Dedifferentiated amniotic fluid mesenchymal stem cell (primary cell): ENCODE data around the gene SRRM2.

Experiments
- DNase-seq: peaks from one replicate; pipeline ENCODE4 v3.0.0-alpha.2; 2016; ENCODE audit errors: extremely low spot score

The SRRM2 gene

DNA sequence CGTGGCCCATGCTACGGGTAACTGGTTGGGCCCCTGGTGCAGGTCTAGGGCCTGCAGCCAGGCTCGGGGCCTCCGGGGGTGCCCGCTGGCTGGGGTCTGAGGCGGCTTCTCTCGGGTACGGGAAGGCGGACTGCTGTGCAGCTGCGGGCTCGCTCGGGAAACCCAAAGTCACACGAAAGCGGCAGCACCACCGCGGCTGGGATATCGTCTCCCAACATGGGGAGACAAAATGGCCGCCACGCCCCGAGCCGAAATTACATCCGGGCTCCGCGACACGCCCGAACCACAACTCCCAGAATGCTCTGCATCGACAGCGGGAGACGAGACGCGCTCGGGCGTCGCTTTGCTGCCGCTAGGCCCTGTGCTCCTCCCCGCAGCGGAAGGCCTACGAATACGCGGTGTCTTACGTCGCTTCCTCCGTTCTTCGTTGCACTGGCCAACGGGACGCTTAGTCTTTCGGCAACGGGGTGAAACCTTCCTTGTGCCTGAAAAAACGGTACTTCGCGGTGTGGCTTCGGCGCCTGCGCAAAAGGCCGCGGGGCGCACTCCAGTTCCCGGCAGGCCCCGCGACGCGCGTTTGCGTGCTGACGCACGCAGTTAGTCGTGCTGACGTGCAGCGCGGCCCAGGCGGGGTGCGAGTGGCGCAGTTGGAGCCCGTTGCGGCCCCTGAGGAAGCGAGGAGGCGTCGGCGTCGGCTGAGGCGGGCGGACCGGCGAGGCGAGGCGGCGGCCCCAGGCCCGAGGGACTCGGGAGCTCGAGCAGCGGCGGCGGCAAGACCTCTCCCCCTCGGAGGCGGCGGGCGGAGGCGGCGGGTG, at the start of gene SRRM2:
TSS of gene SRRM2 (plus strand) at position 604 of the 815 bp plus-strand sequence. CDS start 3,727 bp downstream, outside the sequence.
- peak; percentile 93 for DNase-seq

DNA sequence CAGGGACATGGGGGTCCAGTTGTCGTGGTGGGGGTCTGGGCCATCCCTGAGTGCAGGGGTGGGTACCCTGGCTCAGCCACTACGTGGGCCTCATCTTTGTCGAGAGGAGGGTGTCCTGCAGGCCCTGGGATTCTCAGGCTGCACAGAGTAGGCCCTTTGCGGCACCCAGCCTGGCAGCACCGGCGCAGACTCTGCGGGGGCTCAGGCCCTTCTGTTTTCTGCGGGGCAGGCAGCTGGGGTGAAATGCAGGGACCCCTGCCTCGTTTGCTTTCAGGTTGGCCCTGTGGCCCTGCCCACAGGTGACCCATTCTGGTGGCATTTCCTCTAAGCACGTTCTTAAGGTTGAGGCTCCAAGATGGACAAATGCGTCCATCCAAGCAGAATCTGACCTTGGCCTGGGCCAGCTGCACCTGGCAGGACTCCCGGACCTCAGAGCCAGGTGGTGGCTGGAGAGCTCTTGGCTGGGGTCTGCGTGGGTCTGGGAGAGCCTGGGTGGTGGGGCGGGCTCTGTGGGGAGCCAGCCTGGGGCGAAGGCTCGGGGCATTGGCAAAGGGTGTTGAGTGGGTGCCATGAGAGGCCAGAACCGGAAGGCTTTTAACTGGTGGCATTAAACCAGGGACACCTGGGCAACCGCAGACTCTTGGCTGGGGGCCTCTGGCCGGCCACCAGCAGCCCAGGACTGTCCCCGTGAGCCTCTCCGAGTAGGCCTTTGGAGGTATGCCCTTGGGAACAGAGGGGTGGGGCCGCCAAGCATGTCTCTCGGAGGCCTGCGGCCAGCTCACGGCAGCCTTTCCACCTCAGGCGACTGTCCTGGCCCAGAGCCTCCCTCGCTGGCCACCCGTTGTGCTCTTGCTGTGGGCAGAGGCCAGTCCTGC, 49.3 kb upstream of the SRRM2 start:
- no peak for DNase-seq

DNA sequence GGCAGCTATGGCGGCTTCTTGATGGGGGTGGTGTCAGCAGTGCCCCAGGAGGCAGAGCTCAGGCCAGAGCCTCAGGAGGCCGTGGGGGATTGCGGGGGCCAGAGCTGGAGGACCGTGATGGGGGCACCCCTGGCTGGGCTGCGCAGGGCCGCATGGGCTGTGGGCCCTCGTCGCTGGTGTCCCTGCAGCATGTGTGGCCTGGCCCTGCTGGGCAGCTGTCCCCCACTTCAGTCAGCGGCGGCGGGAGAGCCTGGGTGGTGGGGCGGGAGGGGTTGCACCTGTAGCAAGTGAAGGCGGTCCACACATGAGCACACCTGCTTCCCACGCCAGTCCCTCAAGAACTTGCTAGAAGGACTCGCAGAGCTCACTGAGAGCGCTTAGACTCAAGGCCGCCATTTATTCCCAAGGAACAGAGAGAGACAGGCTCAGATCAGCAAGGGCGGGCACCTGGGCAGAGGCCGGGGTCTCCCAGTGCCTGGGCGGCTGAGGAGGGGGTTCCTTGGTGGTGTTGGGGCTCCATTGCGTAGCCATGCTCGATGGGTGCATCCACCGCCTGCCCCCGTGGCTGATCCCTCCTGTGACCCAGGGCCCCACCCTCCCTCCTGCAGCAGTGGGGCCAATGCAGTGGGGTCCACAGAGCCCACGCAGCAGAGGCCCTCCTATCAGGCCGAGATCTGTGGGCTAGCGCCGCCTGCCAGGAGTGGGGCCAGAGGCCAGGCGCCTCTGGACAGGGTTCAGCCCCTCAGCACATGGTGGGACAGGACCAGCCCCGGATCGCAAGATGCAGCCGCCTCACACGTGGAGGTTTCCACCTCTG, 48.1 kb upstream of the SRRM2 start:
- no peak for DNase-seq

DNA sequence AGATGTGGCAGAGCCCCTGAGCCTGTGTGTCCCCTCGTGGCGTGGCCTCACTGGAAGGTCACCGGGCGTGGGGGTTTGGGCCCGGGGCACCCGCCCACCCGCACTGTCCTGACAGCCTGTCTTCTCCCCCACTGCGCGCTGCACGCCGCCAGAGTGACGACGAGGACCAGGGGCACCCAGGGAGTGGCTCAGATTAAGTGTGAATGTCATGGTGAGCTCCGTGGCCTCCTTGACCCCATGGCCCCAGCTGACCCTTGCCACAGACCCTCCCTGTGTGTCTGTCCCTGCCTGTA, 47.5 kb upstream of the SRRM2 start:
- no peak for DNase-seq

DNA sequence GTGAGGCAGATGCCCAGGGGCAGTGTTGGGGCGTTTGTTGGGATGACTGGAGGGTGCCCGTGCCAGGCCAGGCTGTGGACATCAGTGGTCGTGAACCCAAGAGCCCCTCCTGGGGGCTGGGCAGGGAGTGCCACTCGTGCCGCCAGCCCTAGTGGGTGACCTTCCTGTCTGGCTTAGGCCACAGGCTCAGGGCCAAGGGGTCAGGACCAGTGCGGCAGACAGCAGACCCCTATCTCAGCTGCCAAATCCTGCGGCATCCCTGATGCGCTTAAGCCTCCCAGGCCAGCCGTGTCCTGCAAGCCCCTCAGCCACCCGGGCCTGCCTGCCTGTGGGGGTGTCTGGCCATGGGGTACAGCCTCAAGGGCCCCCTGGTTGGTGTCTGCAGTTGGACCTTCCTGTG, 47.1 kb upstream of the SRRM2 start:
- no peak for DNase-seq

DNA sequence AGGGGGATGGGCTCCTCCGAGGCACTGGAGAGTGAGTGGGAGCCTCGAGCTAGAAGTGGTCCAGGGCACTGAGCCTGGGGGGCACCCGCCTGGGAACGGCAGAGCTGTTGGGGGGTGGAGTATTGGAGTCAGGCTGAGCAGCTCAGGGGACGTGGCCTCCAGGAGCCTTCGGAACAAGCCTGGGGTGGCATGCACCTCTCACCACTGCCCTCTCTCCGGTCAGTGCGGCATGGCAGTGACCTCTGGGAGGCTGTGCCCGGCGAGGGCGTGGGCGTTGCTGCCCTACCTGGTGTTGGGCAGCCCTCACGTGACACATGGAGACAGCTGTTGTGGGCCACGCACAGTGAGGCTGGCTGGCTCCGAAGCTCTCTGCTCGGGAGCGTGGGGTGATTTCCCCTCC, 46.4 kb upstream of the SRRM2 start:
- DNase-seq: no peak

DNA sequence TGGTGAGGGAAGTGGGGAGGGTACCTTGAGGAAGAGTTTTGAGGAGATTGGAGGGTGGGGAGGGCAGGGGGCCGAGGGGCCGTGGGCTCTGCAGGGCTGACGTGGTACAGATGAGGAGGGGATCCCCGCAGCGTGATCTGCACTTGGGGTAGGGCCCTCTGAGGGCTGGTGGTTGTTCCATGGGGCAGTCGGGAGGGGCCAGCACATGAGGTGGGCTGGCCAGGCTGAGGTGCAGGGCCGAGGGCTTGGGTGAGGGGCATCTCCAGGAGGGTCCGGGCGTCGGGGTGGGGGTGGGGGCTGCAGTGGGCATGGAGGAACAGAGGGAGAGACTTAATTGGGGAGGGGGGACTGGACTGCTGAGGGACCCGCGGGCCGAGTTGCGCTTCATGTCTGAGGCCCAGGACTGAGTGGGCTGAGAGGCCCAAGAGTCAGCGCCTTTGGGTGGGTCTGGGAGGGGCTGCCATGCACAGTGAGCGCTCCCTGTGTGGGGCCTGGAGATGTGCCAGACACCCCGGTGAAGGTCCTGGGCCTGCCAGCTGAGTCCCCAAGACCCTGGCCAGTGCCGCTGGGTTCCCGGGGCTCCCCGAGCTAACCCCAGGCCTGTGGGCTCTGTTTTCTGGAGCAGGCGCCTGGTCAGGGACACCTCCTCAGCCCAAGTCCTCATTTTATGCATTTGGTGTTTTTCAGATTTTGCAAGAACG, 45.7 kb upstream of the SRRM2 start:
- DNase-seq: no peak

DNA sequence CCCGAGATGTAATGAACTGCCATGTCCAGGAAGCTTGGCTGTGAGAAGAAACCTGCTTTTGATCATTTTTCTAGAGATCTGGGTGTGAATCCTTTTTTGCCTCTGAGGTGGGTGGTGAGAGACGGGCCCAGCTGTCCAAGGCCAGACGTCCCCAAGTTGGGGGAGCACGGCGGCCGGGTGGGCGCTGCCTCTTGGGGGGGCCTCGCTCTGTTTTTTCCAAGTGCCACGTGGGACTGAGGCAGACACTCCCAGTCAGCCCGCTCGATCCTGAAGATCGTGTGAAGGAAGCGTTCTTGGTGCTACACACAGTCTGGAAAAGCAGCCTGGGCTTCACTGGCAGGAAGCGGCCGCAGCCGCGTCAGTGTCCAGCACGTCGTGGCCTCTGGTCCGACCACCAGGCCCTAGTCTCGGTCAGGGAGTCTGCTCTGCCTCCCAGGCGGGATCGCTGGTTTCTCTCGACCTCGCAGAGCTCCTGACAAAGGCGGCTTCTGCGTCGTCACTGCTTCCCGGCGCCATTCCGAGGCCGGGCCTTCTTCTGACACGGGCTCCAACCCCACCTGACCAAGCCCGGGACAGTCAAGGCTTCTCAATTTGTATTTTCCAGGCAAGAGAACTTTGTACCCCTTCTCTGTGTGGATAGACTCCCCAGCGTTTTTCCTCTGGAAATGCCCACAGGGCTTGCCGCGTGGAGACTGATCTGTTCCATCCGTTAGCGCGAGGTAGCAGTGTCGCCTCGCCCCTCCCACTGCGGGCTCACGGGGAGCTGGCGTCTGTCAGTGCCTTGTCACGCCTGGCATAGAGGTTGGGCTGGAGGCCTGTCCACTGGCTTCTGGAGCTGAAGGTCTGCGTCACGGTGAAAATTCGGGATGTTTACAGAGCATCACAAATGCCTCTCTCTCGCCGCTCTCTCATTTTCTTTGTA, 44.8 kb upstream of the SRRM2 start:
- no peak for DNase-seq

DNA sequence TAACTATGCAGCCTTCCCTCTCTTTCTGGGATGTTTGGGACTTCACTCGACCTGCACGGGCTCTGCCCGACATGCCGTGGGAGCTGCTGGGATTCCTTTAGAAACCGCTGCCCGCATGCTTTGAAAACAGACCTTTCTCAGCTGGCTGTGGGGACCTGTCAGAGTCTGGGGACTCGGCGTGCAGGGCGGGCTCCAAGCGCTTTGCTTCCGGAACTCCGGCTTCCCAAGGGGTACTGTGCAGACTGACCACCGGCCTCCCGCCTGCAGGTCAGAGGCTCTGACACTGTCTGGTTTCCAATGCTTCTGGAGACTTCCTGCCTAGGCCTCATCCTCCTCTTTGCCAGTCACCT, 44.2 kb upstream of the SRRM2 start:
- no peak for DNase-seq

DNA sequence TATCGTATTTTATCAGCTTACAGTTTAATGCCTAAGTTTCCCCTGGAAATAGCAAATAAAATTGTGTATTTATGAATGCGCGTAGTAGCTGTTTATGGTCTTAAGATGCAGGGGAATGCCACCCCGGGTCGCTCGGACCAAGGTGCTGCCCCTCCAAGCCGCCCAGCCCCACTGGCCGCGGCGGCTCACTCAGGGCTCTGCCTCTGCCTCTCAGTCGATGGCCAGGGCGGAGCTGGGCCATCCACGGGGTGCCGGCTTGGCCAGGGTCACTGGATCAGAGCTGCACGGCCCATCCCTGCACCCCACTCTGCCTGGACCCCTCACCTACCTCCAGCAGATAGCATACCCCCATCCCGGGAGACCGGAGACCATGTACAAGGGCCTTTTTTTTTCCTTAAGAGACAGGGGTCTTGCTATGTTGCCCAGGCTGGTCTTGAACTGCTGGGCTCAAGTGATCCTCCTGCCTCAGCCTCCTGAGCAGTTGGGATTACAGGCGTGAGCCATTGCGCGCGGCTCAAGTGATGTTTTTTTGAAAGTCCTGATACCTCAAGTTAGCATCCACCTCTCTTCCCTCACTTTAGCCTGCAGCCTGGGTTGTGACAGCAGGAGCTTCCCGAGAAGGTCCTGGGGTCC, 43.4 kb upstream of the SRRM2 start:
- no peak for DNase-seq

DNA sequence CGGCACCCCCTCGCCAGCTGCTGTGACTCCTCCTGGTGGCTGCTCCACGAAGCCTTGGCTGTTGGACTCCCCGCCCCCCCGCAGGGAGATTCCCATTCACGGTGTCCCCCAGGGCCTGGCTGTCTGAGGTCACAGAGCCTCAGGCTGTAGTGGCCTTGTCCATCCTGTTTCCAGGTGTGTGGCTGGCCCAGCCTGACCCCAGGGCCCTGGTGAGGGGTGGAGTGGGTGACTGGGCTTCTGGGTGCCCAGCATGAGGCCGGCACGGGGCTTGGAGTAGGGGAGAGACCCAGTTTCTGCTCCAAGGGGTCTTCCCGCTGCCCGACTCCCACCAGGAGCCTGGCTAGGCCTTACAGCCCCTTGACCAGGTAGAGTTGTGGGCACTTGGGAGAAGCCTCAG, 42.9 kb upstream of the SRRM2 start:
- no peak for DNase-seq

DNA sequence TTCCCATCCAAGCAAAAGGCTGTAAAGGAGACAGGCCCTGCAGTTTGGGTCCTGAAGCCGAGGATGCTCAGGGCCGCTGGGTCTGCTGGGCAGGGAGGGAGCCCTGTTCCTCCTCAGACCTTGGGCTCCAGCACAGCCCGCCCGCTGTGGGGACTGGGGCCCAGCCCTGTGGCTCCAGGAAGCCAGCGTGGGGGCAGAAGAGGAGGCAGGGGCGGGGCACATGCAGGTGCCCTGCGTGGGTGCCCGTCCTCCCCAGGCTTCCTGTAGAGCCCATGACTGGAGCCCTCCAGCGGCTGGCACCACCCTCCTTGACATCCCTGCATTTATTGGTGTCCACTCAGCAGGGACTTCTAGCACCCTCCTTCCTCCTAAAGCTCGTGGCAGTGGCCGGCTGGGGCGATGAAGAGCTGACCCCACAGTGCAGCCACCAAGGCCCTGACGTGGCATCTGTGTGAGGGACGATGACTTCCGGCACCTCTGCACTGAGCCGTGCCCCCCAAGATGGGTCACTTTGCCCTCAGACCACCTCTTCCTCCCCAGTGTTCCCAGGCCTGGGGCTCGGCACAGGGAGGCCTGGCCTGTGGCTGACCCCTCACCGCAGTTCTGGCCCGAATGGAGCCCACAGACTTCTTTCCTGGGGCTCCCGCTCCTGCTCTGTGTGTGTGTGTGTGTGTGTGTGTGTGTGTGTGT, 42.3 kb upstream of the SRRM2 start:
- DNase-seq: no peak

DNA sequence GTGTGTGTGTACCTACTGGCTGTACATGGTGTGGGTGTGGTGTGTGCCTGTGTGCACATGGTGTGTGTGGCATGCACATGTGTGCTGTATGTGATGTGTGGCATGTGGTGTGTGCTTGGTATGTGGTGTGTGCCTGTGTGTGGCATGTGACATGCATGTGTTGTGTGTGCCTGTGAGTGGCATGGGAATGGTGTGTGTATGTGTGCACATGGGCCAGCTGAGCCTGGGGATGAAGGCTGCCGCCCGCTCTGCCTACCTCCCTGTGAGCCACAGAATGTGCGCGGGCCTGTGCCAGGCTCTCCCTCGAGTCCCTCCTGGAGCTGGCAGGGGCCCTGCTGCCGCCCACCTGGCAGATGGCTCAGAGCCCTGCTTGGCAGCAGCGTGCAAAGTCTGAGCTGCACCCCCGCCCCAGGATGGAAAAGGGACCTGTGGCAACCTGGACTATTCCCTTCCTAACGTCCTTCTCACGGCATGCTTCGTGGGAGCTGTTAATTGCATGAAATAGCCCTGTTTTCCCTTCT, 41.7 kb upstream of the SRRM2 start:
- DNase-seq: no peak

DNA sequence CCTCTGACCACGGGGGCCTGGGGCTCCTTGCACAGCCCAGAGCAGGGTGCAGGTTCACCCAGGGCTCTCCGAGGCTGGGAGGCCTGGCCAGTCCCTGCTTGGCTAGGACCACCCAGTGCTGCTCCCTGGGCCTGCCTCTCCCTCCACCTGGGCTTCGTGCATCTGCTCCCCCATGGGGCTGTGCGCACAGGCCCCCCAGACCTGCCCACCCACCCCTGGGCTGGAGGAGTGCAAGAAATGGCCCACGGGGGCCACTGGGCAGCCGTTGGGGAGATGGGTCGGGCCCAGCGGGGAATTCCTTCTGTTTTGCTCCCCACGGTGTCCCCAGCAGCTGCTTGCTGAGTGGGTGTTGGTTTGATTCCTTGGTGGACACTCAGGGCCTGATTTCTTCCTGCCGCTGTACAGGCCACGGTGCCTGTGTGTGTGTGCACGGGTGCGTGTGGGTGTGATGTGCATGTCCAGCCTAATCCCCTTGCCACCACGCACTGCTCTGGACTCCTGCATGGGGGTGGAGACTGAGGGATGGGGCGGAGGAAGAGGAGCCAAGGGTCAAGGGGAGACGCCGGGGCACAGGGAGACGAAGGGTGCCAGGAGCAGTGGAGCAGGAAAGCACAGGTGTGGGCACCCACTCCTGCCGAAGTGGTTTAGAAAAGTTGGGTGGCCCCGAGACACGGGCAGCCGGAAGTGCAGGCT, 40.9 kb upstream of the SRRM2 start:
- DNase-seq: no peak

DNA sequence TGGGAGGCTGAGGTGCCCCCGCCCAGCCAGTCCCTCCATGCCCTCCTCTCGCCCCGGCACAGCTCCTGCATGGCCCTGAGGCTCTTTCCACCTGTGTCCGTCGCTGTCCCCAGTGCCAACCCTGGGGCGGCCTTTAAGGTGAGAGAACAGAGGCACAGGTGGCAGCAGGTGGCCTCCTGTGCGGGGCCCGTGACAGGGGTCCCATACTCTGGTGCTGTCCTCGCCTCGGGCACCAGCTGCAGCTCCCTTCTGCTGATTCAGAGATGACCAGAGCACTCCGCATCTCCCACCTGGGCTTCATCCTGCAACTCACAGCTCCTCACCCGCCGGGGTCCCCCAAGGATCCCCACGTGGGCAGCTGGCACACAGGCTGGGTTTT, 40.4 kb upstream of the SRRM2 start:
- no peak for DNase-seq

DNA sequence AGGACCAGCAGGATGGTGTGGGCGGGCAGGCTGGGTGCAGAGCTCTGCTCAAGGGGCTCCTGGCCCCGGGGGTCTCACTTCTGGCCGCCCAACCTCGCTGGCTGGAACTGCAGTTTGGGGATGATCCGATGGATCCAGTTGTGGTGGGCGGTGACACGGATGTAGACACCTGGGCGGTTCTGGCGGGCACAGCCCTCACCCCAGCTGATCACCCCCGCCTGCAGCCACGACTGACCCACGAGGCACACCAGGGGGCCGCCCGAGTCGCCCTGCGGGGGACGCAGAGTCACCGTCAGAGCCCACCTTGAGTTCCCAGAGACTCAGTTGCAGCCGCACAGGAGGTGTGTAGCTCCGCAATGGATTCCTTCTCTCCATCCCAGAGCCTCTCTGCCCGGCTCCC, 39.9 kb upstream of the SRRM2 start:
- DNase-seq: no peak

DNA sequence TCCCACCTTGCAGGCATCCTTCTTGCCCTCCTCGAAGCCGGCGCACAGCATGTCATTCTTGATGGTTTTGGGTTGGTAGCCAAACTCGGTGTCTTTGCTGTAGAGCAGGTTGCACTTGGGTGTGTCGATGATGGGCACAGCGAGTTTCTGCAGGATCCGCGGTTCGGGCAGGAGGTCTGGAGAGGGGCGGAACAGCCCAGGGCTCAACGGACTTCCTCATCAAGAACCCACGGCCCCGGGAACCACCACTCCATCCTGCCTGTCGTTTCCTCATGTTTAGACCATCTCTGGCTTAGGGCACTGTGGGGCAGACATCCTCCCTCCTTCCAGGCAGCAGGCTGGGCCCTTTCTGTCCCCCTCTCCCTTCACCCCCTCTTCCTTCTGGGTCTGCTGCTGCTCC, 38.9 kb upstream of the SRRM2 start:
- DNase-seq: no peak

DNA sequence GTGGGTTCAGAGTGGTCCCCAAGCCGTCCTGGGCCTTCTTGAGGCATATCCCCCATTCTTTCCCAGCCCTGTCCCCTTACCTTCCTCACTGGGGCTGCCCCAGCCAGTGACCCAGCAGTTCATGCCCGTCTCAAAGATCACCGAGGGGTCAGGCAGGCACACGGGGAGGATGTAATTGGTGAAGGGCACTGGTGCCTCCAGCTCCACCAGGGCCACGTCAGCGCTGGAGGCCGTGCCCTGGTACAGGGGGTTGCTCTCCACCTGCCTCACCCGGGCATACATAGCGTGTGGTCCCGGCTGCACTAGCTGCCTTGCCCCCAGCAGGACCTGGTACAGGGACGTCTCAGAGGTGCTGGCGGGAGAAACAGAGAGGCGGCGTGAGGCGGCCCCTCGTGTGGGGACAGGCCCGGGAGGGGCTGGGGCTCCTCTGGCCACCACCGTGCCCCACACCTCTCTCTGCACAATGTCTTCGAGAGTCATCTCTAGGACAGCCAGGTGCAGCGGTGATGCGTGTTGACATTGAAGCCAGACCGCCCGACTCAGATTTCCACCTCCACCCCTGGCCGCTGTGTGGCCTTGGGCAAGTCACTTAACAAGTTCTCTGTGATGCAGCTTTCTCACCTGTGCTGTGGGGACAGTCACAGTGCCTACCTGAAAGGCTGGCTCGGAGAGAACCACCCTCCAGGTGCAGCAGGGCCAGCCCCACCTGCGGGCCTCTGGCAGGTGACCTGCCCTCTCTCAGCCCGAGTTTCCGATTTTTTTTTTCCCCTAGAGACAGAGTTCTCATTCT, 38.3 kb upstream of the SRRM2 start:
- DNase-seq: no peak
